Thoracic aorta (tissue), 2 donors: ENCODE measurements around the gene POLR2H. TPM values are rescaled to one million over a fixed set of nuclear protein-coding genes. Genes with fewer than 3 reads are reported as not detected.

Experiments
- ATAC-seq: fragments of 150-250 bp; one replicate; pipeline ENCODE4 v1.8.0; 2017; ENCODE audit warnings: low read depth; ENCODE audit not compliant: insufficient number of reproducible peaks, low FRiP score
- DNase-seq: peaks from one replicate; pipeline ENCODE4 v3.0.0-alpha.2; 2020; ENCODE audit warnings: low spot score
- H3K27ac ChIP-seq, 2 donors: fragments of 200-600 bp; sonication (generic); 1 replicate in 1 of 2; 2 replicates in 1 of 2; pipeline ENCODE4 v1.5.1; 2016; ENCODE audit warnings: mild to moderate bottlenecking in 2 of 2, moderate library complexity in 2 of 2
- H3K27me3 ChIP-seq: fragments of 200-600 bp; sonication (generic); replicated peaks from 2 replicates; pipeline ENCODE4 v1.6.0; 2016; ENCODE audit warnings: mild to moderate bottlenecking; ENCODE audit not compliant: insufficient read depth
- H3K36me3 ChIP-seq: fragments of 200-600 bp; sonication (generic); one replicate; pipeline ENCODE4 v1.5.1; 2016
- H3K4me1 ChIP-seq, 2 donors: fragments of 200-600 bp; sonication (generic); 1 replicate in 1 of 2; 2 replicates in 1 of 2; pipeline versions ENCODE4 v1.5.1 to v1.6.0; 2016; ENCODE audit warnings: low read depth in 2 of 2, mild to moderate bottlenecking in 1 of 2; ENCODE audit not compliant: control insufficient read depth in 1 of 2
- H3K4me3 ChIP-seq: fragments of 200-600 bp; sonication (generic); 2 replicates; pipeline ENCODE4 v1.5.1; 2016; ENCODE audit warnings: mild to moderate bottlenecking
- H3K9me3 ChIP-seq: fragments of 200-600 bp; sonication (generic); 2 replicates; pipeline ENCODE4 v1.5.1; 2016
- CTCF ChIP-seq: fragments of 200-600 bp; sonication (generic); IDR thresholded peaks from one replicate; pipeline ENCODE4 v1.5.1; 2019; ENCODE audit warnings: antibody characterized with exemption
- total RNA-seq, 2 donors: library from RNA; depleted of rRNA; stranded (reverse); fragments of >200 nt; gene quantifications; one replicate each; pipeline versions ENCODE4 v1.1.0 to v1.2.3, GENCODE V29; 2016

POLR2H gene
- total RNA-seq, 2 donors from 2014 or later: 49.5 to 53.7 TPM

- H3K4me1 ChIP-seq: peaks cover 0 to 5% of the 10 kb centered on the region in 2 donors
- no peak for ATAC-seq
- H3K36me3 ChIP-seq: peaks cover 31% of the 10 kb centered on the region
- no peaks in the 10 kb centered on the region for H3K27me3 ChIP-seq
- H3K9me3 ChIP-seq: no peaks in the 10 kb centered on the region
- no peak overlapping the region for H3K27ac ChIP-seq
- no peak overlapping the region for H3K4me3 ChIP-seq
- no peak for TF ChIP-seq CTCF
- no peak for DNase-seq
These were observed 16.8 kb upstream of the POLR2H start for GRCh38 chr3:184344579-184345316.

DNA sequence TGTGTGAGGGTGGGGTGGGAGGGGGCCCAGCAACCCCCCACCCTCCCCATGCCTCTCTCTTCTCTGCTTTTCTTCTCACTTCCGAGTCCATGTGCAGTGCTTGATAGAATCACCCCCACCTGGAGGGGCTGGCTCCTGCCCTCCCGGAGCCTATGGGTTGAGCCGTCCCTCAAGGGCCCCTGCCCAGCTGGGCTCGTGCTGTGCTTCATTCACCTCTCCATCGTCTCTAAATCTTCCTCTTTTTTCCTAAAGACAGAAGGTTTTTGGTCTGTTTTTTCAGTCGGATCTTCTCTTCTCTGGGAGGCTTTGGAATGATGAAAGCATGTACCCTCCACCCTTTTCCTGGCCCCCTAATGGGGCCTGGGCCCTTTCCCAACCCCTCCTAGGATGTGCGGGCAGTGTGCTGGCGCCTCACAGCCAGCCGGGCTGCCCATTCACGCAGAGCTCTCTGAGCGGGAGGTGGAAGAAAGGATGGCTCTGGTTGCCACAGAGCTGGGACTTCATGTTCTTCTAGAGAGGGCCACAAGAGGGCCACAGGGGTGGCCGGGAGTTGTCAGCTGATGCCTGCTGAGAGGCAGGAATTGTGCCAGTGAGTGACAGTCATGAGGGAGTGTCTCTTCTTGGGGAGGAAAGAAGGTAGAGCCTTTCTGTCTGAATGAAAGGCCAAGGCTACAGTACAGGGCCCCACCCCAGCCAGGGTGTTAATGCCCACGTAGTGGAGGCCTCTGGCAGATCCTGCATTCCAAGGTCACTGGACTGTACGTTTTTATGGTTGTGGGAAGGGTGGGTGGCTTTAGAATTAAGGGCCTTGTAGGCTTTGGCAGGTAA is 16.0 kb upstream of the POLR2H start:
- no peaks in the 10 kb centered on the region for H3K9me3 ChIP-seq
- ATAC-seq: no peak
- no peak for DNase-seq
- H3K36me3 ChIP-seq: peaks cover 31% of the 10 kb centered on the region
- H3K27me3 ChIP-seq: no peaks in the 10 kb centered on the region
- H3K4me1 ChIP-seq: no peaks in the 10 kb centered on the region
- no peak overlapping the region for H3K27ac ChIP-seq
- H3K4me3 ChIP-seq: no peak overlapping the region
- no peak for TF ChIP-seq CTCF

DNA sequence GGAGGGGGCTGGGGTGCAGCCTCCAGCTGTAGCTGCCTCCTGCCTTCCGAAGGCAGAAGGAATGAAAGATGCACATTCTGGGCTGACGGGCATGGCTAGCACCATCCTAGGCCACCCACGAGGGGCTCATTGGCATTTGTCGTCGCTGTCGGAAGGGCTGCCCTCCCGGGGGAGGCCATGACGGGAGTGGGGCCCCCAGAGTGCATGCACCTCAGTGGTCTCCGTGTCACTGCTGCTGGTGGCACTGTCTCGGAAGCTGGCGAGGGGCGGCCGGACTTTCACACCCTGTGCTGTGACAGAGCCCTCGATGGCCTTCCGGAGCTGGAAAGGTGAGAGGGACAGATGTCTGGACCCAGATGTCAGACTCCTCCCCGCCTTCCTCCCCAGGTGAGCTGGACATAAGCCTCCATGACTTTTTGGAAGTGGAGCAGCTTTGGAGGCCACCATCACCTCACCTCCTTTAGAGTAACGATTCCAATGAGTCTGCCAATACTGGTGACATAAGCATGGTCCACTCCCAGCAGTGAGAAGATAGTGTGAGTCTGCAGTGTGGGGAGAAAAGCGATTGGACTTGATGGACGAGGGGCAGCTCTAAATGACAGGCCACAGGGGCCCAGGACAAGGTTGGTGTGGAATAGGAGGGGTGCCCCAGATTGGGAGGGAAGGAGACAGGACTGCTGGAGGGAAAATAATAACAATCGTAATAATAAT is 14.9 kb upstream of the POLR2H start:
- ATAC-seq (no peak), DNase-seq (no peak)
- no peaks in the 10 kb centered on the region for H3K9me3 ChIP-seq
- TF ChIP-seq CTCF: no peak
- no peak overlapping the region for H3K4me3 ChIP-seq
- no peaks in the 10 kb centered on the region for H3K4me1 ChIP-seq
- no peaks in the 10 kb centered on the region for H3K27me3 ChIP-seq
- H3K36me3 ChIP-seq: peaks cover 28% of the 10 kb centered on the region
- H3K27ac ChIP-seq: no peak overlapping the region

GRCh38 chr3:184347321-184348056 is 14.0 kb upstream of the POLR2H start:
- Histone ChIP-seq H3K4me3 (no peak overlapping the region), H3K27ac (no peak overlapping the region), H3K36me3 (peaks cover 20% of the 10 kb centered on the region), H3K4me1 (no peaks in the 10 kb centered on the region), H3K27me3 (no peaks in the 10 kb centered on the region), H3K9me3 (no peaks in the 10 kb centered on the region)
- DNase-seq: no peak
- no peak for TF ChIP-seq CTCF
- no peak for ATAC-seq
